ENCODE data around the gene CYP3A7. TPM values are rescaled to one million over a fixed set of nuclear protein-coding genes. Genes with fewer than 3 reads are reported as not detected.

CYP3A7 gene
- total and polyA plus RNA-seq, 2 of the 13 experiments (the other 11 are each of a cell fraction or from before 2014, with no cell fraction given), result 5.8 to 6.4 TPM

DNA sequence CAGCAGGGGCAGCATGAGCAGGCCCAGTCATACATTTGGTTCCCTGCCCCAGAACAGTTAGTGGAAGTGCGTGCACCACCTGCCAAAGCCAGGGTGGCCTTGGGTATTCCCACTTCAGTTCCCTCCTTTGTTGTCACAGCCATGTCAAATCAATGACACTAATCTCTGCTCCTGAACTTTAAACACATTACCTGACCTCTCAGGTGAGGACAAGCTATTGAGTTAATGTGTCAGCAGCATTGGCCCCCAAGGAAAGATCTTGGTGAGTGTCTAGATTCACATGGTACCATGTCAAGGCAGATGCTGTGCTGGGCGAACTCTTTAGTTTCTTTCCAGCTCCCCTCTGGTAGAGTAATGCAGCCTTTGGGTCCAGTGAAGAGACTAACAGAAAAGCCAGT lies 57.3 kb downstream of the CYP3A7 start (continued):
- TF ChIP-seq MLXIP (CRISPR knock-in tag; IDR thresholded peaks at IDR 0.05; ENCODE audit: borderline replicate concordance), result no peak
- TF ChIP-seq AGO1 (IDR thresholded peaks at IDR 0.05; ENCODE audit: low read depth, low read length, poor library complexity, severe bottlenecking), result no peak
- no peak for TF ChIP-seq ZNF562 (CRISPR knock-in tag; IDR thresholded peaks at IDR 0.05; ENCODE audit: borderline replicate concordance)
- no peak for TF ChIP-seq ZNF530 (CRISPR knock-in tag; IDR thresholded peaks at IDR 0.05; ENCODE audit: low read depth)
- TF ChIP-seq RAD51 (IDR thresholded peaks at IDR 0.05; ENCODE audit: borderline replicate concordance), result no peak
- TF ChIP-seq ZNF558 (CRISPR knock-in tag; IDR thresholded peaks at IDR 0.05; ENCODE audit: borderline replicate concordance), result no peak
- no peak for TF ChIP-seq REL (CRISPR knock-in tag; conservative IDR thresholded peaks at IDR 0.05)
- TF ChIP-seq ZFP62 (CRISPR knock-in tag; IDR thresholded peaks at IDR 0.05), result no peak
- TF ChIP-seq RFX5 (IDR thresholded peaks at IDR 0.05; ENCODE audit: low read depth, low read length), result no peak
- no peak for TF ChIP-seq ZNF543 (CRISPR knock-in tag; IDR thresholded peaks at IDR 0.05)
- TF ChIP-seq POLR2AphosphoS2 (IDR thresholded peaks at IDR 0.05; ENCODE audit: low read depth, low read length), result no peak
- no peak for TF ChIP-seq ZNF383 (CRISPR knock-in tag; IDR thresholded peaks at IDR 0.05; ENCODE audit: borderline replicate concordance)
- TF ChIP-seq SOX6 (IDR thresholded peaks at IDR 0.05), result no peak
- TF ChIP-seq SOX6 (CRISPR knock-in tag; IDR thresholded peaks at IDR 0.05), result peak; percentile 94
- TF ChIP-seq REST (IDR thresholded peaks at IDR 0.05; ENCODE audit: borderline replicate concordance in 1 of 2, low read depth in 1 of 2, low read length in 2 of 2), result no peak
- no peak for TF ChIP-seq TCF7L2 (IDR thresholded peaks at IDR 0.05; ENCODE audit: low read depth, low read length)
- TF ChIP-seq ZNF557 (CRISPR knock-in tag; IDR thresholded peaks at IDR 0.05), result peak; percentile 81; the same call in 1 of the 2 replicates
- TF ChIP-seq DMAP1 (CRISPR knock-in tag; IDR thresholded peaks at IDR 0.05), result peak; percentile 57
- TF ChIP-seq ZNF597 (CRISPR knock-in tag; IDR thresholded peaks at IDR 0.05), result no peak
- no peak for TF ChIP-seq EEA1 (CRISPR knock-in tag; IDR thresholded peaks at IDR 0.05; ENCODE audit: borderline replicate concordance)
- TF ChIP-seq ZNF605 (CRISPR knock-in tag; IDR thresholded peaks at IDR 0.05), result no peak
- no peak for TF ChIP-seq JARID2 (CRISPR knock-in tag; IDR thresholded peaks at IDR 0.05; ENCODE audit: insufficient replicate concordance)
- no peak for TF ChIP-seq GPBP1L1 (CRISPR knock-in tag; IDR thresholded peaks at IDR 0.05)
- peak; percentile 57; the same call in 1 of the 2 replicates for TF ChIP-seq SIX1 (CRISPR knock-in tag; IDR thresholded peaks at IDR 0.05; ENCODE audit: borderline replicate concordance)
